Lung microvascular endothelial cell (primary cell): ENCODE data around the gene IGSF1. TPM values are rescaled to one million over a fixed set of nuclear protein-coding genes. Genes with fewer than 3 reads are reported as not detected.

ENCODE experiments used
- DNase-seq, 2 donors: peaks; one replicate each; pipeline versions ENCODE4 v3.0.0 to v3.0.0-alpha.2; 2010; ENCODE audit warnings: low read depth in 2 of 2
- total RNA-seq: library from RNA; depleted of rRNA; stranded (reverse); fragments of >200 nt; gene quantifications from 2 replicates; pipeline ENCODE4 v1.2.1, GENCODE V29; 2014

The IGSF1 gene
- total RNA-seq = 0.87 TPM in 1 of 2 replicates, not detected in the other

GRCh38 chrX:131288738-131289511, at the start of gene IGSF1:
TSS of gene IGSF1 (minus strand) at chrX:131289306. CDS start at chrX:131286674, 2,632 bp downstream.
- DNase-seq = no peak

GRCh38 chrX:131332331-131332730, 43.2 kb upstream of the IGSF1 start:
- peak in 1 of 2 donors; percentile 28 for DNase-seq

GRCh38 chrX:131331152-131331551, 42.0 kb upstream of the IGSF1 start:
- no peak for DNase-seq

GRCh38 chrX:131330735-131331134, 41.6 kb upstream of the IGSF1 start:
- DNase-seq = no peak

GRCh38 chrX:131322651-131323050, 33.5 kb upstream of the IGSF1 start:
- DNase-seq = peak; percentile 5 to 8

DNA sequence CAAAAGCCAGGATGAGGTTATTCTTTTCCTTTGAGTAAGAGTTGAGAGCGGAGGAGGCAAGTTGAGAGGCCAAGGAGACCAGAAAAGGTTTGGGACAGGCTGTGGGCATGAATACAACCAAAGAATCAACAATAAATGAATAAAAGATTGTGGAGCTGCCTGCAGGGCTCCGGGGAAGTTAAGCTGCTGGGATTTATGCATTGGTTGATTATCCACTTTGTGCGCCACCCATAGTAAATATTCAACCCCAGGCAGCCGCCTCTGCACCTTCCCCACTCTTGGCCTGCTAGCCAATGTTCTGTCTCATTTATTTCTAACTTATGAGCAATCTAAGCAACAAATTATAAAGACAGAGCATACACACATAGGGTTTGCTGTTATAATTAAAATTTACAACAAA, 28.2 kb upstream of the IGSF1 start:
- no peak for DNase-seq

- DNase-seq = no peak
Observed at GRCh38 chrX:131316260-131316659, 27.2 kb upstream of the IGSF1 start.

DNA sequence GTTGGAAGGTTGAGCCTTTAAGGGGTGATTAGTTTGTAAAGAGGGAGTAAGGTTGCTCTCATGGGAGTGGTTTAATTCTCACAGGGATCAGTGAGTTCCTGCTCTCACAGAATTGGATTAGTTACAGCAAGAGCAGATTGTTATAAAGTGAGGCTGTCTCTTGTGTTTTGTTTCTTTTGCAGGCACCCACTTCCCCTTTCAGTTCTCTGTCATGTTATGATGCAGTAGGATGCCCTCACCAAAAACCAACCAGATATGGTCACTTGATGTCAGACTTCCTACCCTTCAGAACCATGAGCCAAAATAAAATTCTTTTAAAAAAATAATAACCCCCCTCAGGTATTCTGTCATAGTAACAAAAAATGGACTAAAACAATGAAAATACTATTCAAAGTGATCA, 19.9 kb upstream of the IGSF1 start:
- no peak for DNase-seq

DNA sequence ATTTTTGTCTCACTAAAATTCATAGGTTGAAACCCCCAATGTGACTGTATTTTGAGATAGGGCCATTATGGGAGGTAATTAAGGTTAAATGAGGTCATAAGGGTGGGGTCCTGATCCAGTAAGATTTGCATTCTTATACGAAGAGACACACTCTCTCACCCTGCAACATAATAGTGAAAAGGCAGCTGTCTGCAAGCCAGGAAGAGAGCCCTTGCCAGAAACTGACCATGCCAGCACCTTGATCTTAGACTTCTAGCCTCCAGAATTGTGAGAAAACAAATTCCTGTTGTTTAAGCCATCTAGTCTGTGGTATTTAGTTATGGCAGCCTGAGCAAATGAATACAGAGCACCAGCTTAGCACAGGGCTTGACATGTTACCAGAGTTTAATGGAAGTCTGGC, 17.5 kb upstream of the IGSF1 start:
- DNase-seq = no peak

GRCh38 chrX:131305926-131306325, 16.8 kb upstream of the IGSF1 start:
- DNase-seq = no peak

DNA sequence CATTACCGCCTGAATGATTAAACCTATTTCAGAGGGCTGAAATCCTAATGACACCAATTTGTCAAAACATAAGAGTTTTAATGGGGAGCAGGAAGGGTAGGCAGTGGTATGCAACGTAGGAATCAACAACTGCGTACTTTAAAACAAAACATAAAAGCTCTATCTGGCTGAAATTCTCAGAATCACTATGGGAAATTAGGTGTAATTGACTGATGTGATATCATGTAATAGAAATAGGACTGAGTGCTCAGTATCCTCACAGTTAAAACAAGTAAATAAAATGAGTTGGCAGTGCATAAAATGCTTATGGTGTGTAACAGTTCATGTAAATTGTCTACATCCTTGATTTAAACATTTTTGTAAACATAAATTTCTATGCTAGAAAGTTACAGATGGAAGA, 13.6 kb upstream of the IGSF1 start:
- DNase-seq = no peak

- DNase-seq = no peak
Observed at GRCh38 chrX:131301155-131301554, 12.0 kb upstream of the IGSF1 start.

DNA sequence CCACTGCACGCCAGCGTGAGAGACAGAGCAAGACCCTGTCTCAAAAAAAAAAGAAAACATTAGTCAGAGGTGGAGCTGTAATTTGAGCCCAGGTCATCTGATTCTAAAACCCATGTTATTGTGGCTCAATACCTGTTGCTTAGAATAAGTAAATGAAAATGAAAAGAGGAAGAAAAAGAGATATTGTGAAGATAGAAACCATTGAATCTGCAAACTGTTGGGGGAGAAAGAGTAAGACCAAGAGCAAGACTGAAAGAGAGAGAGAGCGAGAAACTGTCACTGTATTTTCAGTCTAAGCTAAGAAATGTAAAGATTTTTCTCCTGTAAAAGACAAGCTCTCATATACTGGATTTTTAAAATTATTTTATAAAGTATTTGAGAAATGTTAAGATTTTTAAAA, 9.7 kb upstream of the IGSF1 start:
- DNase-seq = no peak

- no peak for DNase-seq
Observed at GRCh38 chrX:131298036-131298435, 8.9 kb upstream of the IGSF1 start.

DNA sequence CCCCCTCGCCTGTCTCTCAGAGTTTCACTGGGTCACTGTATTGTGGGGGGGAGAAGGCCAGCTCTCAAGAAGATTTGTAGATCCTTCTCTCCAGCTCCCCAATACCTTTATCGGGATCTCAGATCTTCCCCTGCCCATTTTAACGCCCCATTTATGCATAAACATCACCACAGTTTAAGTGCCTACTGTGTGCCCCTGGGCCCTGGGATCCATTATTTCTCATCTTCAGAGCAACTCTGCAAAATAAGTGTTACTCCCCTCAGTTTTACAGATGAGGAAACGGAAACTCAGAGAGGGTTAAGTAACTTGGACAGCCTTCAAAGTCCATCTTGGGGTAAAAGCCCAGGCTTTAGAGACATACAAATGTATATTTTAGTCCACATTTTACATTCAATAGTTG, 421 bp upstream of the IGSF1 start:
- no peak for DNase-seq

DNA sequence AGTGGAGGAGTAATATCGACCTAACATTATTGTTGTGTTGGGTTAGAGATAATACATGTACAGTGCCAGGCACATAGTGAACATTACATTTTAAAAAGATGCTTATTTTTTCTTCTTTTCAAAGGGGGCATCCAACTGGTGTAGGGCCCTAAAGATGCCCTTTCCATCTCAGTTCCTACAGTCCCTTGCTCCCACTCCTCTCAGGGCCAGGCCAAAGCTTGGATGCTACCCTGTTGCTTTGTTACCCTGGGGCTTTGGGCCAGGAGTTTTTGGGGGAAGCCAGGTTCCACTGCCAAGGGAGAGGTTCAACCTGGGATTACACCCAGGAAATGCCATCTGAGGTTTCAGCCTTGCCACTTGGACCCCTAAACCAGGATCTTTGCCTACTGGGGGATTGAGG, 918 bp downstream of the IGSF1 start:
- no peak for DNase-seq

DNA sequence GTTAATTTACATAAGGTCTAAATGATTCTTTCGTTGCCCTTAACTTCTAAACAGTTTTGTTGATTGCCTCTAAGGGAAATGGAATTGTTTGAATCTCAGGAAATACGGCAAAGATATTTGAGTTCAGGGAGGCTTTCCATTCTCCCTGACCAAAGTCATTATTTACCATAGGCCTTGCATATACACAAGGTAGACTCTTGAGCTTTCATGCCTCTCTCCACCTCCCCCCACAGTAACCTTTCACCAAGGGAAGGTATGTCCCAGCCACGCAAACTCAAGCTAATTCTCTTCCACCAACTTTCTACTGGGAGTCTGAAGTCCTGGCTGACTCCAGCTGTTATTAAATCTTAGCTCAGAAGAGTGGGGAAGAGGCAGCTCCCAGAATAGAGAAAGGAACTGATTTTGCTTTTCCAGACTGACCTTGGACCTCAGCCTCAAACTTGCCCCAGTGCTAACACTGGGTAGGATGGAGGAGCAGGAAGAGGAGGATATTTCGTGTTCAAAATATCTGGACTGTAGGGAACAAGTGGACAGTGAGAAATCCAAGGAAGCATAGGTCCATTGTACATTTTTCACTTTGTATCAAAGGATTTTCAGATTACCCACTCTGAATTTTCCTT, 1.4 kb downstream of the IGSF1 start:
- DNase-seq = no peak

GRCh38 chrX:131279617-131280016, 9.5 kb downstream of the IGSF1 start:
- DNase-seq = no peak

DNA sequence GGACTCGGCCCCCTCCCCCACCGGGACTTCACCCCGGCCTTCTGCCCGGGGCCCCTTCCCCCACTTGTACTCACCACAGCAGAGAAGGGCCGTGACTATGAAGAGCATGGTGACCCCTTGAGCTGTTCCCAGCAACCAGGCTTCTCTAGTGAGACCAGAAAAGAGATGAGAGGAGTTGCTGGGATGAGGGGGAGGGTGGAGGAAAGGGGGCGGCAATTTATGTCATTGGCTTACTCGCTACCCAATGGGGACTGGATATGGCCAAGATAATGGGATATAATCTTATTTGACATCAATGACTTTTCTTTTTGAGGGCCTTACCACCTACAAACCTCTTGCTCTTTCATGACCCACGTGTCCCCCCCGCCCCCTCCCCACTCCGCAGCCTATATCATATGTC, 9.9 kb downstream of the IGSF1 start:
- no peak for DNase-seq

- DNase-seq = no peak
Observed at GRCh38 chrX:131277543-131278136, 11.5 kb downstream of the IGSF1 start.

DNA sequence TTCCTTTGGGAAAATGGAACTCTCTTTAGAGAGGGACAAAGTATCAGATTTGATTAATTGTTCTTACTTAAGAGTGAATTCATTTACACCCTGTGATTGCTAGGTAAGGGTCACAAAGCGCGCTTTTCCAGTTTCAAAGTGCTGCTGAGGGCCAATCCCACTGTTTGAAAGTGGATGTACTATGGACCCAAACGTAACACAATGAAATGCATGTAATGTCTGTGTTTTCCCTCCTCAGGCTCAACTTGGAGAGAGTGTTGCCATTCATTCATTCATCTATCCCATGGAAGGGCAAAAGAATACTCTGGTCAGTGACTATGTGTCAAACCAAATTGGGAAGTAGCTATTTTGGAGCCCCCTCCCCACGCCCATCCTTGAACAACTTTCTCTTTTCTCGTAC, 16.1 kb downstream of the IGSF1 start:
- no peak for DNase-seq

DNA sequence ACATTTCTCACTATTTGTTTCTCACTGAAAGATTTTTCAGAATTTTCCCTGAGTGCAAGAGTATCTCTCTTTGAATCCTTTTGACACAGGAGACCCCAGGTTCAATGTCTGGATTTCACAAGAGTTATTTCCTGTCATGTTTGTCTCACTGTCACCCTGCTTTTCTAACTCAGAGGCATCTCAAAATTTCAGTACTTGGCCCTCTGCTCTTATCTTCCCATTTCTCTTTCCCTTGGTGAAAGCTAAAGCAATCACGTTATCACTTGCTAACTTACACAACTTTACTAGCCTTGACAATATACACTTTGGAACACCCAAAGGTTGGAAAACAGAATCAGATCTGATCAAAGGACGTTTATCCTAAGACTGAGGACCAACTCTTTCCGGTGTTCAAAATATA, 17.3 kb downstream of the IGSF1 start:
- DNase-seq = no peak

GRCh38 chrX:131271274-131271673, 17.8 kb downstream of the IGSF1 start:
- no peak for DNase-seq
